Naive thymus-derived CD4-positive, alpha-beta T cell (primary cell): ENCODE measurements around the gene SYNC. TPM values are rescaled to one million over a fixed set of nuclear protein-coding genes. Genes with fewer than 3 reads are reported as not detected.
"Not testable (repeated sequence)": the region's sequence is repeated elsewhere in the genome, so short reads cannot be mapped to it uniquely, and the experiment has no call there.

Experiments used
- ATAC-seq: fragments of 150-1000 bp; cut with Tn5 transposase; 2 replicates; pipeline ENCODE4 v1.10.0; 2021; ENCODE audit warnings: mild to moderate bottlenecking, moderate library complexity
- CTCF ChIA-PET: fragments of 350-600 bp; sonication (Branson Sonifier 250); formaldehyde crosslinking; loops from one replicate; lab custom pipeline; 2021; ENCODE audit warnings: antibody characterized with exemption; lab: Charles Lee
- POLR2A ChIA-PET: fragments of 350-600 bp; sonication (Branson Sonifier 250); formaldehyde crosslinking; loops from one replicate; lab custom pipeline; 2021; ENCODE audit warnings: antibody characterized with exemption, inconsistent platforms; lab: Charles Lee
- DNase-seq, 9 donors: peaks; one replicate each; pipeline versions ENCODE4 v3.0.0 to v3.0.0-alpha.2; 2020 to 2022; ENCODE audit warnings: mixed read lengths in 1 of 9
- H3K27ac ChIP-seq: one replicate; pipeline ENCODE4 v1.7.0; 2013; ENCODE audit warnings: mild to moderate bottlenecking, low read depth, low read length, moderate library complexity
- H3K27me3 ChIP-seq, 2 donors: one replicate each; pipeline ENCODE4 v1.7.0; 2013; ENCODE audit warnings: low read length in 2 of 2, mild to moderate bottlenecking in 2 of 2, moderate library complexity in 2 of 2; ENCODE audit not compliant: control insufficient read depth in 2 of 2, insufficient read depth in 2 of 2
- H3K36me3 ChIP-seq, 3 experiments: 1 replicate in 2 of 3; 2 replicates in 1 of 3; pipeline ENCODE4 v1.7.0; 2013; ENCODE audit warnings: low read length in 3 of 3, mild to moderate bottlenecking in 3 of 3, moderate library complexity in 1 of 3; ENCODE audit not compliant: insufficient read depth in 3 of 3, control insufficient read depth in 2 of 3
- H3K4me1 ChIP-seq, 2 donors: one replicate each; pipeline ENCODE4 v1.7.0; 2013; ENCODE audit warnings: low read length in 2 of 2, mild to moderate bottlenecking in 2 of 2, moderate library complexity in 1 of 2; ENCODE audit not compliant: control insufficient read depth in 2 of 2, insufficient read depth in 2 of 2
- H3K4me3 ChIP-seq: 2 replicates; pipeline ENCODE4 v1.7.0; 2013; ENCODE audit warnings: mild to moderate bottlenecking, low read length
- H3K9me3 ChIP-seq, 3 experiments: 1 replicate in 2 of 3; 2 replicates in 1 of 3; pipeline ENCODE4 v1.7.0; 2013; ENCODE audit warnings: low read length in 3 of 3; ENCODE audit not compliant: control insufficient read depth in 2 of 3
- H3K27ac Mint-ChIP-seq, 9 donors: one replicate each; pipeline ENCODE4 v1.8.0; 2020 to 2022; ENCODE audit warnings: mixed read lengths in 9 of 9, mild to moderate bottlenecking in 8 of 9, moderate library complexity in 5 of 9, inconsistent platforms in 2 of 9
- H3K27me3 Mint-ChIP-seq, 5 donors: one replicate each; pipeline ENCODE4 v1.8.0; 2021 to 2022; ENCODE audit warnings: mixed read lengths in 5 of 5, mild to moderate bottlenecking in 1 of 5
- H3K36me3 Mint-ChIP-seq, 5 donors: one replicate each; pipeline ENCODE4 v1.8.0; 2020 to 2022; ENCODE audit warnings: mixed read lengths in 5 of 5, mild to moderate bottlenecking in 3 of 5, inconsistent platforms in 1 of 5
- H3K4me1 Mint-ChIP-seq, 7 donors: one replicate each; pipeline ENCODE4 v1.8.0; 2020 to 2022; ENCODE audit warnings: mixed read lengths in 7 of 7, mild to moderate bottlenecking in 3 of 7, inconsistent platforms in 1 of 7
- H3K4me3 Mint-ChIP-seq, 10 donors: one replicate each; pipeline ENCODE4 v1.8.0; 2020 to 2022; ENCODE audit warnings: mild to moderate bottlenecking in 10 of 10, mixed read lengths in 10 of 10, moderate library complexity in 6 of 10, inconsistent platforms in 2 of 10
- H3K9me3 Mint-ChIP-seq, 11 donors: one replicate each; pipeline ENCODE4 v1.8.0; 2020 to 2022; ENCODE audit warnings: mixed read lengths in 11 of 11, mild to moderate bottlenecking in 4 of 11, inconsistent platforms in 1 of 11, moderate library complexity in 1 of 11
- intact Hi-C, 2 donors: fragments of 100-400 bp; cut with micrococcal nuclease; formaldehyde crosslinking; loops; one replicate each; pipeline ENCODE4 v1.15.1; 2023
- polyA plus RNA-seq, 2 donors: library from polyadenylated mRNA; unstranded; fragments of 300-500 nt; fragmentation: Illumina TruSeq; gene quantifications; one replicate each; pipeline ENCODE4 v1.2.3, GENCODE V29; 2021
- total RNA-seq, 6 experiments: library from RNA in 5 of 6; stranded (reverse) in 5 of 6; gene quantifications; 1 replicate in 5 of 6; 2 replicates in 1 of 6; pipeline ENCODE4 v1.2.3 and lab custom pipeline; 2021 to 2026

Gene SYNC
- total and polyA plus RNA-seq, 7 experiments from 2014 or later: not detected

DNA sequence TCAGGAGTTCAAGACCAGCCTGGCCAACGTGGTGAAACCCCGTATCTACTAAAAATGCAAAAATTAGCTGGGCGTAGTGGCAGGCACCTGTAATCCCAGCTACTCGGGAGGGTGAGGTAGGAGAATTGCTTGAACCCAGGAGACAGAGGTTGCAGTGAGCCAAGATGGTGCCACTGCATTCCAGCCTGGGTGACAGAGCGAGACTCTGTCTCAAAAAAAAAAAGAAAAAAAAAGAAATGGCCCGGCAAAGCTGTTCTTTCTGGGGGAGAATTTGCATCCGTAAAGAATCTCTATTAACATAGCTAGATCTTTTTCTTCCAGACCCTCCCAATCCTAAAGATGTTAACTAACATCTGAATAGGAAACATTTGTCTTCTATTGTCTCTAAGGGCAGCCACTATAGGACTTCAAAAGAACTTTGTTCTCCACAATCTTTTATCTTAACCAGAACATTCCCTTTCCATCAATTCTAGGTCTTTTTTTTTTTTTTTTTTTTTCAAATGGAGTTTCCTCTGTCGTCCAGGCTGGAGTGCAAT, 60.2 kb downstream of the SYNC start:
- H3K9me3 Mint-ChIP-seq, H3K27ac Mint-ChIP-seq, H3K27me3 ChIP-seq, H3K27me3 Mint-ChIP-seq, CTCF ChIA-PET, ATAC-seq, H3K27ac ChIP-seq, H3K4me3 Mint-ChIP-seq, H3K36me3 ChIP-seq, intact Hi-C loops, H3K4me3 ChIP-seq, H3K36me3 Mint-ChIP-seq, H3K9me3 ChIP-seq, DNase-seq, H3K4me1 ChIP-seq: not testable (repeated sequence)
- peaks cover 6 to 25% (median 14%) of the 10 kb centered on the region in 7 donors for H3K4me1 Mint-ChIP-seq
- POLR2A ChIA-PET: interaction anchor here (0.9 kb wide), 1 partner anchor 9 kb away, joined by 3 read pairs; the partner anchor contains the start of gene RBBP4

DNA sequence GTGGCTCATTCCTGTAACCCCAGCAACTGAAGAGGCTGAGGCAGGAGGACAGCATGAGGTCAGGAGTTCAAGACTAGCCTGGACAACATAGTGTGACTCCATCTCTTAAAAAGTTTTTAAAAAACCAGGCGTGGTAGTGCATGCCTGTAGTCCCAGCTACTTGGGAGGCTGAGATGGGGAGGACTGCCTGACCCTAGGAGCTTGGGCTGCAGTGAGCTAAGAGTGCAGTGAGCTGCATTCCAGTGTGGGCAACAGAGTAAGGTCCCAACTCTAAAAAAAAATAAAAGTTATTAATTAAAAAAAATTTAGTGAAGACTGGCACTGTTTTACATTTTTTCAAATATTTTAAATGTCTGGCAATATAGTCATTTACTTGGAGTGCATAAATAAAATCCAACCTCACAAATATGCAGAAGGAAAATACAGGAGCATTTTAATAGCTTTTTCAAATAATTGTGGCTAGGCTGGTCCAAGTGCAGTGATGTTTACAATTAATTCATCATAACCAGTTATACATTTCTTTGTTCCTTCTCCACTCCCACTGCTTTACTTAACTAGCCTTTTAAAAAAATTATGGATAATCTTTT, 63.0 kb downstream of the SYNC start:
- intact Hi-C loops: no loop called here
- no peak overlapping the region for H3K27ac Mint-ChIP-seq
- no peaks in the 10 kb centered on the region for H3K9me3 Mint-ChIP-seq
- no peak overlapping the region for H3K27ac ChIP-seq
- ChIA-PET CTCF (no interaction called here), POLR2A (no interaction called here)
- ATAC-seq (no peak), DNase-seq (no peak)
- H3K4me1 ChIP-seq: no peaks in the 10 kb centered on the region
- H3K36me3 ChIP-seq: peaks cover 0 to 4% (median 4%) of the 10 kb centered on the region in 3 experiments
- H3K27me3 ChIP-seq: no peaks in the 10 kb centered on the region
- H3K4me3 ChIP-seq: no peak overlapping the region
- no peaks in the 10 kb centered on the region for H3K9me3 ChIP-seq
- H3K27me3 Mint-ChIP-seq: no peaks in the 10 kb centered on the region
- no peak overlapping the region for H3K4me3 Mint-ChIP-seq
- H3K36me3 Mint-ChIP-seq: peaks cover 0 to 18% (median 5%) of the 10 kb centered on the region in 5 donors
- peaks cover 9 to 27% (median 20%) of the 10 kb centered on the region in 7 donors for H3K4me1 Mint-ChIP-seq

DNA sequence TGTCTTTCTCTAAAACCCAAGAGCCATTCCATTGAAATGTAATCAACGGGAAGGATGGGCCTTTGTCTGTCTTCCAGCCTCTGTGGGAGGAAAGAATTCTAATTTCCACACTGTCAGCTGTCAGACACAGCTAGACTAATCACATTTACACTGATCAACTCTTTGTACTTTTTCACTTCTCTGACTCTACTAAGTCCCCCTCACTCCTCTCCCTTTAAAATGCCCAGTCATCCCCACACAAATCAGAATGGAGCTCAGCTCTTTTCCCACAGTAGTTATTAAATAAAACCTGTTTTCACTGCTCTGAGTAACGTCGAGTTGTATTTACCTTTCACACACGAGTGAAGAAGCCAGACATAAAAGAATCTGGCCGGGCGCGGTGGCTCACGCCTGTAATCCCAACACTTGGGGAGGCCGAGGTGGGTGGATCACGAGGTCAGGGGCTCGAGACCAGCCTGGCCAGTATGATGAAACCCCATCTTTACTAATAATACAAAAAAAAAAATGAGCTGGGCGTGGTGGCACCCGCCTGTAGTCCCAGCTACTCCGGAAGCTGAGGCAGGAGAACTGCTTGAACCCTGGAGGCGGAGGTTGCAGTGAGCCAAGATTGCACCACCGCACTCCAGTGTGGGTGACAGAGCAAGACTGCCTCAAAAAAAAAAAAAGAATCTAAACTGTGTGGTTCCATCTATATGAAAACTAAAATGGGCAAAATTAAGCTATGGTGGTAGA, 65.5 kb downstream of the SYNC start:
- Mint-ChIP-seq H3K27me3 (no peaks in the 10 kb centered on the region), H3K36me3 (peaks cover 0 to 32% (median 5%) of the 10 kb centered on the region in 5 donors), H3K4me3 (no peak overlapping the region), H3K9me3 (no peaks in the 10 kb centered on the region), H3K27ac (no peak overlapping the region), H3K4me1 (peaks cover 8 to 25% (median 17%) of the 10 kb centered on the region in 7 donors)
- no peaks in the 10 kb centered on the region for H3K9me3 ChIP-seq
- no peak overlapping the region for H3K27ac ChIP-seq
- no peaks in the 10 kb centered on the region for H3K4me1 ChIP-seq
- ATAC-seq: no peak
- peaks cover 0 to 23% (median 4%) of the 10 kb centered on the region in 3 experiments for H3K36me3 ChIP-seq
- intact Hi-C loops: no loop called here
- POLR2A ChIA-PET: interaction anchor here (0.7 kb wide), 1 partner anchor 701 kb away, joined by 3 read pairs; no protein-coding TSS in a partner anchor
- H3K4me3 ChIP-seq: no peak overlapping the region
- DNase-seq: no peak
- no peaks in the 10 kb centered on the region for H3K27me3 ChIP-seq
- CTCF ChIA-PET: interaction anchor here (1.0 kb wide), 1 partner anchor 27 kb away, joined by 5 read pairs; no protein-coding TSS in a partner anchor

DNA sequence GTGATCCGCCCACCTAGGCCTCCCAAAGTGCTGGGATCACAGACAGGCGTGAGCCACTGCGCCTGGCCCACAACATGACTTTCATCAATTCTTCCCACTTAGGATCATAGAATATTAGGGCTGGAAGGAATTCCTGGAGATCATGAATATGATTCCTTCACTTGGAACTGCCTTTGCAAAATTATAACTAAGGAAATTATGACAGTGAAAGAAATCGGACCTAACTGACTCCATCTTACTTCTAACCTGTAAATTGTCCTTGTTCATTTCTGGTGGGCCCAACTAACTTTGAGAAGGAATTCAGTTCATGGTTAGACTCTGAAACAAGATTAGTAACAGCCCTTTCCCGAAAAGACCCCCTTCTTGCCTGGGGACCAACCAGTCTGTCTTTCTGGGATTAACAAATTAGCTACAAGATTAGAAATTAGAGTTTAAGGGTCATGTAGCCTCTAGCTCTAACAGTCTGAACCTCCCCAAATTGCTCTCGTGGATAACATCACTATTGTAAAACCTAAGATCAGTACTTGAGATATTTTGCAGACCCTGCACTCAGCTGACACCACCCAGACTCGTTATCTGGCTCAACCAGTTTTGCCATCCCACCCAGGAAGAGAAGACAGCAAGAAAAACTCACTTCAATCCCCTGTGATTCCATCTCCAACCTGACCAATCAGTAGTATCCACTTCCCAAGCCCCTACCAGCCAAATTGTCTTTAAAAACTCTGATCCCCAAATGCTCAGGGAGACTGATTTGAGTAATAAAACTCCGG, 66.9 kb downstream of the SYNC start:
- Mint-ChIP-seq H3K36me3 (peaks cover 0 to 32% (median 5%) of the 10 kb centered on the region in 5 donors), H3K27ac (peak overlapping the region in 1 of 9 donors; percentile 63), H3K9me3 (no peaks in the 10 kb centered on the region), H3K27me3 (no peaks in the 10 kb centered on the region), H3K4me3 (no peak overlapping the region), H3K4me1 (peaks cover 8 to 21% (median 16%) of the 10 kb centered on the region in 7 donors)
- ATAC-seq: no peak
- no peak overlapping the region for H3K27ac ChIP-seq
- no peaks in the 10 kb centered on the region for H3K4me1 ChIP-seq
- DNase-seq: no peak
- intact Hi-C loops: no loop called here
- POLR2A ChIA-PET: no interaction called here
- no peaks in the 10 kb centered on the region for H3K9me3 ChIP-seq
- H3K4me3 ChIP-seq: no peak overlapping the region
- H3K27me3 ChIP-seq: no peaks in the 10 kb centered on the region
- H3K36me3 ChIP-seq: peaks cover 0 to 26% (median 4%) of the 10 kb centered on the region in 3 experiments
- CTCF ChIA-PET: no interaction called here

DNA sequence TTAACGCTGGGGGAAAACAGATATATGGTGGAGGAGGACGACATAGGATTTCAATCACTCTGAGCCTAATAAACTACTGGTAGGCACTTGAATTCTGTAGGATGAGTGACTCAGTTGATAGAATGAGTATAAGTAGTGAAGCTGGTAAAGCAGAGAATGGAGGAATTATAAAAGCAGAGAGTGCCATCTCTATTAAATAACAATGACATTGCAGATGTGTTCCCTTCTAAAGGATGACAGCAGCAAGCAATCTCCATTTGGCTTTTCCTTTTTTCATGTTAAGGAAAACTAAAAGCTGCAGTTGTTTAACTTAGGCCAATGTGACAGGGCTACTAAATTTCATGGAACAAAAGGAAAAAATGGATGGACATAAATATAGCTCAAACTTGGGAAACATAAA, 69.7 kb downstream of the SYNC start:
- Mint-ChIP-seq H3K27me3 (no peaks in the 10 kb centered on the region), H3K27ac (peak overlapping the region in 1 of 9 donors; percentile 32), H3K4me1 (peaks cover 8 to 21% (median 16%) of the 10 kb centered on the region in 7 donors), H3K4me3 (no peak overlapping the region), H3K9me3 (no peaks in the 10 kb centered on the region), H3K36me3 (peaks cover 0 to 32% (median 6%) of the 10 kb centered on the region in 5 donors)
- Histone ChIP-seq H3K36me3 (peaks cover 0 to 34% (median 4%) of the 10 kb centered on the region in 3 experiments), H3K27ac (no peak overlapping the region), H3K4me1 (peaks cover 0 to 1% of the 10 kb centered on the region in 2 donors), H3K4me3 (no peak overlapping the region), H3K27me3 (no peaks in the 10 kb centered on the region), H3K9me3 (no peaks in the 10 kb centered on the region)
- ChIA-PET CTCF (no interaction called here), POLR2A (interaction anchor here (1.2 kb wide), 1 partner anchor 11 kb away, joined by 5 read pairs; no protein-coding TSS in a partner anchor)
- no peak for DNase-seq
- intact Hi-C loops: no loop called here
- no peak for ATAC-seq

DNA sequence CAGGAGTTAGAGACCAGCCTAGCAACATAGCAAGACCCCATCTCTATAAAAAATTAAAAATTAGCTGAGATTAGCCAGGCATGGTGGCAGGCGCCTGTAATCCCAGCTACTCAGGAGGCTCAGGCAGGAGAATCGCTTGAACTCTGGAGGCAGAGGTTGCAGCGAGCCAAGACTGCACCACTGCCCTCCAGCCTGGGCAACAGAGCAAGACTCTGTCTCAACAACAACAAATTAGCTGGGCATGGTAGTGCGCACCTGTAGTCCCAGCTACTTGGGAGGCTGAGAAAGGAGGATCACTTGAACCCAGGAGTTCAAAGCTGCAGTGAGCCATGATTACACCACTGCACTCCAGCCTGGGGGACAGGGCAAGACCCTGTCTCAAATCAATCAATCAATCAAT, 72.4 kb downstream of the SYNC start:
- Mint-ChIP-seq H3K36me3 (peaks cover 0 to 29% (median 13%) of the 10 kb centered on the region in 5 donors), H3K4me1 (peaks cover 6 to 22% (median 11%) of the 10 kb centered on the region in 7 donors)
- H3K9me3 Mint-ChIP-seq, H3K27ac ChIP-seq, H3K27me3 ChIP-seq, H3K27ac Mint-ChIP-seq, H3K4me1 ChIP-seq, ATAC-seq, H3K4me3 ChIP-seq, CTCF ChIA-PET, H3K4me3 Mint-ChIP-seq, H3K27me3 Mint-ChIP-seq, DNase-seq, H3K9me3 ChIP-seq, intact Hi-C loops: not testable (repeated sequence)
- POLR2A ChIA-PET: interaction anchor here (0.7 kb wide), 1 partner anchor 73 kb away, joined by 3 read pairs; the partner anchor contains the start of gene SYNC
- peaks cover 0 to 34% (median 3%) of the 10 kb centered on the region in 3 experiments for H3K36me3 ChIP-seq
